Iris pigment epithelial cell (primary cell): ENCODE results near the gene SH2D7.

Experiments
- DNase-seq: peaks from one replicate; pipeline ENCODE4 v3.0.0-alpha.2; 2011; ENCODE audit warnings: low read depth

Gene SH2D7

DNA sequence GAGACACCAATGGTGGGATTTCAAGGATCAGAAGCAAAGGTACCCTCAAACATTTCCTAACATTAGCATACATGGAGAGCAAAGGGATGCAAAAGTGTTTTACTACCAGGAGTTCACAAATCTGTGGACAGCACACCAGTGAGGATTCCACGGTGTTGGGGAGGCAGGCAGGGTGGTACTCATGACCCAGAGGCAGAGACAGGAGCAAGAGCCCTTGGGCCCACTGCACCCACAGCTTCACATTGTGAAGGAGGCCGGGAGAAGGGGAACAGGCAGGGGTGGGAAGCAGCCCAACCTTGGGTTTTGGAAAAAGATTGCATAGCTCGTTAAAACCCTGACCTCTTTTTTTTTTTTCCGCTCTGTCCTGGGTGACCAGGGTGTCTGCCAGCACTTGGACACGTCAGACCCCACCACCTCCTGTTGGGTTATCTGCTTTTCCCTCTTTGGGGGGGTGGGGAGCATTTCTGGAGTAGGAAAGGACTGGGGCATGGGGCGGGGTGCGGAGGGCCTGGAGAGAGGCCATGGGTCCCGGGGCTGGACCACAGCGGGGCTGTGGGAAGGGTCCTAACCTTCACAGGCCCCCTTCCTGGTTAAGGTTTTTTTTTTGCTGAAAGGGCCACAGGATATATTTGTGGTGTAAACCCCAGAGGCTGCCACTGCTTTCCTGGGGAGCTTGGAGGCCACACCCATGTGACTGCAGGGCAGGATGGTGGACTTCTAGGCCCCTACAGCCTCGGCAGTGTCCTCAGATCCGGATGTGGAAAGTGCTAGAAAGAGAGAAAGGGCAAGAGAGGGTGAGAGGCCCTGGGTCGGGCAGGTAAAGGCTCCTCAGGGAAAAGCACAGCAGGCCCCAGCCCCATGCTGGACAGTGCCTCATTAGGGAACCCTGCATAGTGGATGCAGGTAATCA lies 12.5 kb downstream of the SH2D7 start:
- no peak for DNase-seq

DNA sequence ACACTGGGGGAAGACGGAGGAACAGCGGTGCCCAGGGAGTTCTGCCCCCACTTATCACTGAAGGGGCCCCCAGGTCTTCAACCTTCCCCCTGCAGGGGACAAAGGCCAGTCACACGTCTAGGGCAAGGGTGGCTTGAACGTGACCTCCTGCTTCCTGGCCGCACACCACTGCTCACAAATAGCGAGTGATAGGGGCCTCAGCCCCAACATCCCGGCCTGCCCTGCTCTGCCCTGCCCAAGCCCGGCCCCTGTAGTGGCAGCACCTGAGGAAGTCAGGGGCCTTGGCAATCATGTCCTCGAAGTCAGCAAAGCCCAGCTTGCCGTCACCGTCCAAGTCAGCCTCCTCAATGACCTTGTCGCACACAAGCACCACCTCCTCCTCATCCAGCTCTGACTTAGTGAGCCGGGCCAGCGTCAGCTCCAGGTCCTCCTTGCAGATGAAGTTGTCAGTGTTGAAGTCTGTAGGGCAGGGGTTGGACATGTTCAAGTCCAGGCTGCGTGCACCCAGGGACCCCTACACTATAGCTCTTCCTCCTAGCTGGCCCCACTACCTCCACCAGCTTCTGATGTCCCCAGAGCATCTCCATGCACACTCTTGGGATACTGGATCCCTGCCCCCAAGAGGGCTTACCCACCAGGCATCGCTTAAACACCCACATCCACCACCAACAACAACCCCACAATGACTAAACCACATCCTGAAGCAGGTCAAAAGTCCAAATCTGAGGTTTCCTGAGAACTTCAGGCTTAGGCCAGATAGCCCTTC lies 13.3 kb downstream of the SH2D7 start:
- DNase-seq, result peak; percentile 41

DNA sequence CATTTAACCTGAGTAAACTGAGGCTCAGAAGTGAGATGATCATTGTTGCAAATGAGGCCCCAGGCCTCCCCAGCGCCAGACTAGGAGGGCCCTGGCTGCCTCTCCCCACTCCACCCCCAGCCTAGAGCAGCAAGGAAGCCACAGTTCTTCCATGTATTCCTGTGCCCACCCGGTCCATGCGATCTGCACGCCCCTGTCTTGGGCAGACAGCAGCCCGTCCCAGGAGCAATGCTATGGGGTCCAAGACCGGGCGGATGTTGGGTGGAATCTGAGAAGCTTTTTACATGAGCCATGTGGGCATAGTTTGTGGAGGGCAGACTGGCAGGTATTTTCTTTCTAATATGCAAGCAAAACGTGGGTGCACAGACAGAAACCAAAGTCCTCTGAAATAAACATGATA lies 15.1 kb downstream of the SH2D7 start:
- no peak for DNase-seq

DNA sequence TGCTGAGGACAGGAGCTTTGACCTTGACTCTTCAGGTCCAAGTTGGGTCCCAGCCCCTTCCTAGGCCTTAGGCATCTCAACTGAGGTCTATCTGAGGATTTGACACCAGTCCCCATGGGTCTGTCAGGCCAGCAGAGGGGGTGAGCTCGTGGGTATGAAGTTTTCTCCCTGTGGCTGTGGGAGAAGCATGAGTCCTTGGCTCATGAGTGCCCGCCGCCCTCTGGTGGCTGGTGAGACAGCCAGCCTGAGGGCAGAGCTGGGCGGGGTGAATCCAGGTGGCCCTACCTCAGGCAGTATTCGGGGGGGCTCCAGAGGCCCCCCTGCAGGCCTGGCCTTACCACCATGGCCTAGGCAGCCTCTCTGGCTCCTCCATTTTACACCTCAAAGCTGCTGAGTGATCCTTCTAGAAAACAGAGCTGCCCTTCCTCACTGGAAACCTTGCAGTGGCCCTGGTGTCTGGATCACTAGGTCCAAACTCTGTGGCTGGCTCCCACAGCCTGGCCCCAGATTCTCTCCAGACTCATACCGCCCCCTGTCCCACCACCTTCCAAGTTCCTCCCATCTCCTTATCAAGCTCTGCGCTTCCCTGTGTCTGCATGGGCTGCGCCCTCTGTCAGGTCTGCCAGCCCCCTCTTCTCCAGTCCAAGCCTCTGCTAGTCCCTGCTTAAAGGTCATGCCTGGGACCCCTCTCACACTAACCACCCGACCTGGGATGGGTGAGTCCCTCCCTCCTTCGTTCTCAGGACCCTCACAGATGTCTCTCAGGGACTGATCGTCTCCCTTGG lies 16.1 kb downstream of the SH2D7 start:
- peak; percentile 82 for DNase-seq

DNA sequence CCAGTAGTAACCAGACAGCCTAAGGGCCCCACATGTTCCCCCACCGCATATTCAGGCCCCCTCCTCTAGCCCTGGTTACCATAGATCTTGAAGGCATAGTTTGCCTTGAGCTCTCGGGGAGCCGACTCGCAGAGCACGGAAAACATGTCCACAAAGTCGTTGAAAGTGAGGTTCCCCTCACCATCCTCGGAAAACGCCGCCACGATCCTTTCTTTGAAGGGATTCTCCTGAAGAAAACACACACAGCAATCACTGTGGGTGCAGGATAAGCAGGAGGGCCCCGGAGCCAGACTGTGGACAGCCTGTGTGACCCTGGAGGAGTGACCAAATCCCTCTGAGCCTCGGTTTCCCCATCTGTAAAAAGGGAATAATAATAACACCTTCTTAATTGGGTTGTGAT lies 16.8 kb downstream of the SH2D7 start:
- no peak for DNase-seq

DNA sequence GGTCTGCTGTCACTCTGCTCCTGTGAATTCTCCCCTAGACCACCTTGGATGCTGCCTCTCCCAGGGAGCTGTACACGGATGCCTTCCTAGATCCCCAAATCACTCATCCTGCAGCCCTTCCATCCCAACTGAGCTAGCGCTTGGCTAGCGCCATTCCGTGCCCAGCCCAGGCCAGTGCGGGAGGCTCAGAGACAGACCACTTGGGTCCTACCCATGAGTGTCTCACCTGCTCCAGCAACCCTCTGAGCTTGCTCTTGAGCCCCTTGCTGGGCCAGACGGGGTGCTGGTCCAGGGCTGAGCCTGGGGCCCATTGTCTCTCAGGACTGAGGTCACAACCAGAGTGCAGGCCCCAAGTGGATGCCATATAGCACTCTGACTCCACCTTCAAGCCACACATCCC lies 17.7 kb downstream of the SH2D7 start:
- DNase-seq, result no peak

DNA sequence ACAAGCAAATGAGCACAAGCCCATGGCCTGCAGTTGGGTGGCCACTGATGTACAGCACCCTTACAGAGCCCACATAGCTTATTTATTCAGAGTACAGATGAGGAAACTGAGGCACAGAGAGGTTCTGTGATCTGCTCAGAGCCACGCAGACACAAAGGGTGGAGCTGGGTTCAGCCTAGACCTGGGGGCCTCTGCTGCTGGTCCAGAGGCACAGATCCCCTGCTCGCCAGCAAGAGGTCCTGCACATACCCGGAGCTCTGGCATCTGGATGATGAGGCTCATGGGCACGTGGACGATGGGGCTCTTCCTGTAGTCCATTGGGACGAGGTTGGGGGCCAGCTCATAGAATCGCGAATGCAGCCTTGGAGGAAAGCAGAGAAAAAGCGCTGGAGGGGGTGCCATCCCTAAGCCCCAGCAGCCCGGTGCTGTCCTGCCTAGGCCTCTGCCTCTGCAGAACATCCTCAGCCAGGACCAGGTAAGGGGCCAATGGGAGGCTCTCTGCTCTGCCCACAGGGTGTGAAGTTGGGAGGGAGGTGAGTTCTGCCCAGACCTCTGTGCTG lies 18.6 kb downstream of the SH2D7 start:
- DNase-seq, result no peak

DNA sequence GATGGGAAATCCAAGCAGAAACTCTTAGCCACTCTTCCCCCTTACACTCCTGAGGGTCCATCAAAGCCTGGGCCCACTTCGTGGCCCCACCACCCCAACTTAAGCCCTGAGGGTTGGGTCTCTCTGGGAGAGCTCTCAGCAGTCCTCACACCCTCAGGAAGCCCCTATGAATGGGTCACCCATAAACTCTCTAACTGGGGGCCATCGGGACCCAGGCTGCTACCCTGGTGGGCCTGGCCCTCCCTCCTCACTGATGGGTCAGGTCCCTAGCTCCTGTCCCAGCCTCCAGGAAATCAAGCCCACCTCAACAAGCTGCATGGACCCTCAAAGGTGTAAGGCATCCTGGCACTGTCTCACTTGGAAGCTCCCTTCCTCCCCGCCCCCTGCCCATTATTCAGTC lies 19.4 kb downstream of the SH2D7 start:
- no peak for DNase-seq

DNA sequence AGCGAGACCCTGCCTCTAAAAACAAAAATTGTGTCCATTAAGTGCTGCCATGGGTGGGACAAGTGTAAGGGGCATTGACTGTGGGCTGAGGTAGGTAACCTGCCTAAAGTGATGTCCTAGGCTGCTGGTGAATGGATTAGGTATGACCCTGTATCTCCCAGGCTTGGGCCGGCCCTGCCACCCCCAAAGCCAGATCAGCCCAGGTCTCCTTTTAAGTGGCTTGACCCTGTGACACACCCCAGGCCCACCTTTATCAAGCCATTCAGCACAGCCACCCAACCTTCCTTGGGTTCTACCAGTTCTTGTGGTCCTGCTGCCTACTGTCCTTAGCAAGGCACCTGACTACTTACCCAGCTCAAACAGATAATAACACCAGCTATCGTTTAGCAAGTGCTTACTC lies 20.2 kb downstream of the SH2D7 start:
- DNase-seq, result no peak

DNA sequence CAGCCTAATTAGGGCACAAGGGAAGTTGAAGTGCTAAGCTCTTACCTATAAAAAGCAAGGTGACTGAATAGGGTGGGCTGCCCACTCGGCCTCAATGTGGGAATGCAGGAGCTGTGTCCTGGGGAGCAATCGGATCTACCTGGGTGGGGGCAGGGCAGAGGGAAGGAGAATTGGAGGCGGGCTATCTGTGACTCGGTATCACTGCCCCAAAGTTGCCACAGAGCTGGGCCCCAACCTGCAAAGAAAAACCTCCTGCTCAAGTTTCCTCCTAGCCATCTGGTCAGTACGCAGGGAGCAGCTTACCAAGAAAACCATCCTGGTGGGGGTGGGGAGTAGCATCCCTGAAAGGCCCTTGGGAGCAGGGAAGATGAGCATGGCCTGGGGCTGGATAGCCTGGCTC lies 28.2 kb downstream of the SH2D7 start:
- no peak for DNase-seq

DNA sequence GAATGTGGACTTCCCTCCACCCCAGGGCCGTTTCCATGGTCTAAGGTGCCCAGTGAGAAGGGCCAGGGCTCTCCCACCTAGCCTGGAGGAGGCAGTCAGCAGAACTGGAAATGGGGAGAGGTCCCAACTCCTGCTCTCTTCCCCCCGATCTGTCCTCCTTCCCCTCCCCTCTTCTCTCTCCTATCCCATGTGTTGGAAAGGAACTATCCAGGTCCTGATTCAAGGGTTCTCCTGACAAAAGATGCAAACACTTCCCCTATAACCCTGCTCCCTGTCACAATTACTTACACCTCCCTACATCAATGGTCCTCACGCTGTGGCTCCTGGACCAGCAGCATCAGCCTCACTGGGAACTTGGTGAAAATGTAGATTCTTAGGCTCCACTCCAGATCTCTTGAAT lies 32.9 kb downstream of the SH2D7 start:
- no peak for DNase-seq

DNA sequence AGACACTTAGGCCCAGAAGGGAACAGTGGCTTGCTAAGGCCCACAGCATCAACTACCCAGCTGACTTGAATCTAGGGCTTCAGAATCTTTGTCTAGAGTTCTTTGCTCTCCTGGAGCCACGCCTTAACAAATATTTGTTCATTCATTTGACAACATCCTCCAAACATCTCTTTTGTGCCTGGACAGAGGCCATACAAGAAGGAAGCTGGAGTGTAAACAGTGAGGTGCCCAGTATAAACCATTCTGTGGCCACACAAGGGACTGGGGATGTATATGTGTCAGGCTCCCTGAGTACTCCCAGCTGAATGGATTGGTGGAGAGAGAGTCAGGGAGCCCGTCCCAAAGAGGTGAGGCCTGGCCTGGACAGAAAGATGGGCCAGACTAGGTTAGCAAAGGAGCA lies 35.5 kb downstream of the SH2D7 start:
- DNase-seq, result no peak

DNA sequence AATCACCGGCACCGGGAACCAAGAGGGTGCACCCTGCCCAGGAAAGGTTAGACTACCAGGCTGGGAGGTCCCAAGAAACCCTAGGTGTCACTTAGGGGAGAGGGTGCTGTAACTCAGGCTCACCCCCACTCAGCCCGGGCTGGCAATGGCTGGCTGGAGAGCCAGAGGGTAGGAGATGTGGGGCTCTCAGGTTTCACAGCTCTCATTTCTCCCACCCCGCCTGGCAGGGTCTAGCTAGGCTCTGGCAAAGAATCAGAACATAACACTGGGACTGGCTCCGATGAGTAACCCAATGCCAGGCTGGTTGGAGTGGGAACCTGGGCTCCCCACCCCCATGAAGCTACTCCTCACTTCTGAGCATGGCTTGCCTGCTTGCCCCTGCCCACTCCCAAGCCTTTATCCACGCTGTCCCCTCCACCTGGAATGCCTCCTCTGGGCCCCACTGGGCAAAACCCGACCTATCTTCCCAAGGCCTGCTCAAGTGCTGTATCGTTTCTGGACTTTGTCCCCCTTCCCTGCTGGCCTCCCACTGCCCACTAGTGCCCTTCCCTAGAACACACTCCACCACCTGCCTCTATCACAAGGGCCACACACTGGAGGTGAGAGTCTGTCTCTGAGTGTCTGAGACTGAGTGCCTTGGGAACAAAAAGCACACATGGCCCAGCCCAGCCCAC lies 36.9 kb downstream of the SH2D7 start:
- no peak for DNase-seq

DNA sequence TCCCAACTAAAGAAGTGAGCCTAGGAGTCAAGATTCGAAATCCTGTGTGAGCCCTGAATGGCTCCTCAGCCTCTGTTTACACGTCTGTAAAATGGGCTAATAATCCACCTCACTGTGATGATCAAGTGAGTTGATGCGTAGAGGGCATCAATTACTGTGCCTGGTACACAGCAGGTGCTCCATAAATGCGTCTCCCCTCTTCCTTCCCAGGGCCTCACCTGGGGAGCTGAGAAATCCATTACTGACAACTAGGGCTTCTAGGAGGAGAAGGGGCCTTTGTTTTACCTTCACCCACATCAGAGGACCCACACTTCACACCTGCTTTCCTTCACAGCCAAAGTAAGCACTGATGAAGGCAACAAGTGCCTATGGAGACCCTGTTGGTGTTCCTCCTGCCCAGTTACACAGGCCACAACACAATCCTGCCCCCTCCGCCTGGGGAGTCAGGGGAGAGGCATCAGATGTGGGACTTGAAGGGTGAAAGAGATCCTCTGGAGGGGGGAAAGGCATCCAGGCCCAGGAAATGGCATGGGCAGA lies 37.5 kb downstream of the SH2D7 start:
- no peak for DNase-seq

DNA sequence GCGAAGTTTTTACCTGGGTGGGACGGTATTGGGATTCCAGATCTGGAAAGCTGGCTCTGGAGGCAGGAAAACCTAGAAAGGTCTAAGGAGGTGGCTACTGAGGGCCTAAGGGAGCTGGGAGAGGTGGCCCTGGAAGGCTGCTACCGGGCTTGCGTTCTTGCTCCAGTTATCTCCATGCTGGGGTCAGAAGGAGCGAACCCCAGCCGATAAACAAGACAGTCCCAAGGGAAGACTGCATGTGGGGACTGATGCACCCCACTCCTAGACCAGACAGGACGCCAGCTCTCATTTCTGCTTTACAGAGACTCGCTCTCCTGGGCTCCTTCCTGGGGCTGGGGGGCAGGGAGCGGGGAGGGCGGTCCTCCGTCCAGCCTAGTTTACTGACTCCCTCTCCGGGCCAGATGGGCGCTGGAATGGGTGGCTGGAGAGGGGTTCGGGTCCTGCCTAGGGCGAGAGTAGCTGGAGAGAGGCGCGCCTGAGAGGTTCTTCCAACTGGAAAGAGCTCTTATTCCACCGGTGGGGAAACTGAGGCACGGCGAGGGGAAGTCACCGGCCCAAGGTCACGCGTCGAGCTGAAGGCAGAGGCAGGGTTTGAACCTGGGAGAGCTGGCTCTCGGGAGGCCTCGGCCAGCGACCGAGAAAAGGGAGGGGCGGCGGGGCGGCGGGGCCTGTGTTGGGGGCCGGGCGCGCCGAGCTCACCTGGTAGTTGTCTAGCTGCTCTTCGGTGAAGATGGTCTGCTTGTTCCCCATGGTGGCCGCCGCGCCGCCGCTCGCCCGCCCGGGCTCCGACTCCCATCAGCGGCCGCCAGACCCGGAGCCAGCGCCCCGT lies 38.3 kb downstream of the SH2D7 start:
- DNase-seq, result no peak

DNA sequence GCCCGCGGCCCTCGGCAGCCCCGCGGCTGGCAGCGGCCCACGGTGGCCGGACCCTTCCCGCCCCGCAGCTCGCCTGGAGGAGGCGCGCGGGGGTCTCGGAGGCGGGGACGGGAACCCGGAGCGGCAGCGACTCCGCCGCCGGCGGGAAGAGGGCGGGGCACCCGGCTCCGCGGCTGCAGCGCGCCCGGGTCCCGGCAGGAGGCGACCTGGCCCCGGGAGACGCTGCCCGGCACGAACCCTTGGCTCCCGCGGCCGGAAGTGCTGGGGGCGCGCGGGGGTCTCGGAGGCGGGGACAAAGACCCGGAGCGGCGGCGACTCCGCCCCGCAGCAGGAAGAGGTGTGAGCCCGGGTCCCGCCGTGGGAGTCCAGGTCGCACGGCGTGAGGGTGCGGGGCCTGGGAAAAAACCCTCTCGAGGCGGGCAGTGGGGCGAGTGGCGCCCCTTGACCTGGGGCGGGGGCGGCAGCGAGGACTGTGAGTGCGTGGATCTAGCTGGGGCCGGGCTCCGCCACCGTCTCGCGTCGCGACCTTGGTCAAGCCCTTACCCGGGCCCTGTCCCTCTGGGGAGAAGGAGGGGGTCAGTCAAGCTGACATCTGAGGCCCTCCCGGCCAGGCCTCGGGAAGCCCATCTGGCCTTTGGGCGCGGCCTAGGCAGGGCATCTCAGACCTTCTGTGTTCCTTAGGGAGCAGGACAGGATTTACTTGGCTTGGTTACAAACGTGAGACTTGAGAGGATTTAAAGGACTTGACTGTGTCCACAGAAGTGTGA lies 39.1 kb downstream of the SH2D7 start, which contains the start of gene CIB2:
CIB2 (minus strand) TSS at position 151 of the 767 bp plus-strand sequence. CDS start 230 bp downstream, outside the sequence.
- DNase-seq, result peak; percentile 47

DNA sequence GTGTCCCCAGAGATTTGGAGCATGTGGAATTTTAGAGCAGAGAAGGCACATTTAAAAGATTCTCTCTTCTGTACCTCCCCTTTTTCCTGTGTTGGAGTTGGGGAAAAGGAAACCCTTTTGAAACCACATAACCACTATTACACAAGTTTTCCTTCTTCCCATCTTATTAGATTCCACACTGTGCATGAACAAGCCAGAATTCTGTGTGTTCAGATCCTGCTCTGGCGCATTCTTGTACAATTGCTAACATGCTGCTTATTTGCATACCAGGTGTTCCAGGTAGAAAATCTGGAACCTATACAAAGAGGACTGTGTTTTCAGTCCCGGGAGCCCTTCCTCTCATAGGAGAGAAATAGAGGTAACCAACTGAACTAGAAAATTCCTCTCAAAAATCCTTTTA lies 41.4 kb downstream of the SH2D7 start:
- no peak for DNase-seq

DNA sequence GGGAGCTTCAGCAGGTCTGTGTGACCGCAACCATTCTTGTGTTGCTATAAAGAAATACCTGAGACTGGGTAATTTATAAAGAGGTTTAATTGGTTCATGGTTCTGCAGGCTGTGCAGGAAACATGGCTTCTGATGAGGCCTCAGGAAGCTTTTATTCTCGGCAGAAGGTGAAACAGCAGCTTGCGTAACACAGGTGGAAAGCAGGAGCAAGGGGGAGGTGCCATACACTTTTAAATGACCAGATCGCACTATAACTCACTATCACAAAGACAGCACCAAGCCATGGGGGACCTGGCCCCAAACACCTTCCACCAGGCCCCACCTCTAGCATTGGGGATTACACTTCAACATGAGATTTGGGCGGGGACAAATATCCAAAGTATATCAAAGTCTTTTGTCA lies 47.2 kb downstream of the SH2D7 start:
- no peak for DNase-seq

DNA sequence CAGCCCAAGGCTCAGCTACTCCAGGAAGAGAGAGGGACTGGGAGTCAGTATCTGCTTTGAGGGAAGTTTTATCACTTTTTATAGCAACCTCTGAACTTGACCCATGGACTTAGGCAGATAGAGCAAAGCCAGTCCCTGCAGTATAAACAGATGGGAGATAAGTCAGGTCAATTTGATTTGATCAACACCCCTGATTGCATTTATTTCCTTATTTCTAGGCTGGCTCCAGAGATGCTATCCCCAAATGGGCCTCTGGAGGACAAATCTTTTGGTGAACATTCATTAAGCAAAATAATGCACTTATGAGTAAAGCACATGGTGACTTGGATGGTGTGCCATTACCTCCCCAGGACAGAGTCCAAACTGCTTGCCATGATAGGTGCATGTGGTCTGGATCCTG lies 47.9 kb downstream of the SH2D7 start:
- DNase-seq, result no peak

DNA sequence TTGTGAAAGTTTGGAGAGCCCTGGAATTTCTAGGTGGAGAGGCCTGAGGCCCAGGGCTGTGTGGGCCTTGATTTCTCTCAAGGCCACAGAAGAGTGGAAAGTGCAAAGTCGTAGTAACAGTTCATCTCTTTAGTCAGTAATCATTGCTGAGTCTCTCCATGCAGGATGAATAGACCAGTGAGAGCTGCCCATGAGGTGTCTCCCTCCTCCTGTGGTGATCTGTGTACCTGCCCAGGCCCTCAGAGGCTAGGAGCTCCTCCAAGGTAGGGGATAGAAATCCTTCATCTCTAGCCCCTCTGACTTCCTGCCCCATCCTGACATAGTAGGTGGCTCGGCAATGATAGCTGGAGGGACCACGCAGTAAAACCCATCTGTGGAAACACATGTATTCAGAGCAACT lies 50.0 kb downstream of the SH2D7 start:
- DNase-seq, result no peak
